HEK293T (cell line): ENCODE results near the gene SMAP1.

Experiments
- ARNT ChIP-seq: fragments of 450-650 bp; IDR thresholded peaks from 2 replicates; pipeline ENCODE4 v1.6.1; 2017; ENCODE audit warnings: mild to moderate bottlenecking
- FOXA1 ChIP-seq: fragments of 450-650 bp; IDR thresholded peaks from 2 replicates; pipeline ENCODE4 v1.6.1; 2016; ENCODE audit warnings: mild to moderate bottlenecking
- FOXK2 ChIP-seq: fragments of 450-650 bp; IDR thresholded peaks from 2 replicates; pipeline ENCODE4 v1.6.1; 2016; ENCODE audit warnings: mild to moderate bottlenecking
- SP1 ChIP-seq: fragments of 450-650 bp; IDR thresholded peaks from 2 replicates; pipeline ENCODE4 v1.6.1; 2017

- no peak for TF ChIP-seq FOXK2
- TF ChIP-seq FOXA1, result no peak
- TF ChIP-seq ARNT, result no peak
- TF ChIP-seq SP1, result no peak
Measured at GRCh38 chr6:70735513-70735912, 67.8 kb downstream of the SMAP1 start.
